HG03097 (cell line): Measurements from ENCODE around the gene SUV39H1.

ENCODE experiments used
- ATAC-seq: cut with Tn5 transposase; IDR thresholded peaks from one replicate; pipeline ENCODE4 v1.9.1; 2021; ENCODE audit not compliant: unreplicated experiment, low FRiP score

SUV39H1 gene

DNA sequence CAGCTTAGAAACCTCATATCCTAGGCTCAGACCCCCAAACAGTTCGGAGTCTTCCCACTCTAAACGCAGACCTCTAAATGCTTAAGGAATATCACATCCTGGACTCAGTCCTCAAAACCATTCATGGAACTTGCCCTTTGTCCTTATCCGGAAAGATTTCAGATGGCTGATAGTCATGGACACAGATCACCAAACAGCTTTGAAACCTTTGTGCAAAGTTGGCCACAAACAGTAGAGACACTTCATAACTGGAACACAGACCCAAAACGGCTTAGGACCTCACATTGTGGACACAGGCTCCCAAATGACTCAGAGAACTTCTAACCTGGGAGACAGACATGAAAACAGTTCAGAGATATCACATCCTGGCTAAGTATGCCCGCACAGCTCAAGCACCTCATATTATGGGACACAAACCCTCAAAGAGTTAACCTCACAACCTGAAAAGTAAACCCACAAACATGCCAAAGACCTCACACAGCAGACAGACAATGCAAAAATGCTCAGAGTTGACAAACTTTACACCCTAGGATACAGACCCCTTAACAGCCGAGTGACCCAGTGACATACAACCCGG lies 15.5 kb downstream of the SUV39H1 start:
- ATAC-seq: no peak

DNA sequence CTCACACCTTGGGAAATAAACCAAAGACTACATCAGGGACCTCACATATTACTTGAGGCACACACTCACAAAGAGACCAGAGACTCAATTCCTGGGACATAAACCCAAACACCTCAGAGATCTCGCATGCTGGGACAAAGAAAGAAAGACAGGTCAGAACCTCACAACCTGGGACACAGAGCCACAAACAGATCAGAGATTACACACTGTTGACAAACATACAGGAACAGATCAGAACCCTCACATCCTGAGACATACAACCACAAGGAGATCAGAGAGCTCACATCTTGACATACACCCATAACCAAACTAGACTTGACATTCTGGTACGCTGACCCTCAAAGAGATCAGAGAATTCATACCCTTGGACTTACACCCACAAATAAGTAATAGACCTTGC lies 17.3 kb downstream of the SUV39H1 start:
- ATAC-seq: no peak

DNA sequence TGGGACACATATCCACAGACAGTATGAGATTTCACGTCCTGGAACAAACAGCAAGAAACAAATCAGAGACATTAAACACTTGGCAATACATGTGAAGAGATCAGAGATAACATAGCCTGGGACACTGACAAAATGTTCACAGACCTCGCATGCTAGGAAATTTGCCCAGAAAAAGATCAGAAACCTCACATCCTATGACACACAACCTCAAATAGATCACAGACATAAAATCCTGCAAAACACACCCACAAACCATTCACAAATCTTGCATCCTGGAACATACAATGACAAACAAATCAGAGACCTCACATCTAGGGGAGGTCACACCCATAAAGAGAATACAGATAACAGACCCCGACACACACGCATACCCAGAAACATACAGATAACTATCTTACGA lies 18.0 kb downstream of the SUV39H1 start:
- ATAC-seq: no peak

DNA sequence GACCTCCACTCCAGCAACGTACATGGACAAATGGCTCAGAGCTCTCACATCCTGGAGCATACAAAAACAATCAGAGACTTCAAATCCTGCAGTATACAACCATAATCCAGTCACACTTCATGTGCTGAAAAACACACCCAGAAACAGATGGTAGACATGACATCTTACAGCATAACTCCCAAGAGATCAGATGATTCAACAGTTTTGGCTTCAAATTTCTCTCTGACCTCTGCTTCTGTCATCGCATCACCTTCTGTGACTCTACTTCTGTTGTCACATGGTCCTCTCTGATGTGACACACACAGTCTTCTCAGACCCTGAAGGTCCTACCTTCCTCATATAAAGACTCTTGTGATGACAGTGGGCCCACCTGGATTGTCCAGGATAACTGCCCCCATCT lies 18.5 kb downstream of the SUV39H1 start:
- no peak for ATAC-seq

DNA sequence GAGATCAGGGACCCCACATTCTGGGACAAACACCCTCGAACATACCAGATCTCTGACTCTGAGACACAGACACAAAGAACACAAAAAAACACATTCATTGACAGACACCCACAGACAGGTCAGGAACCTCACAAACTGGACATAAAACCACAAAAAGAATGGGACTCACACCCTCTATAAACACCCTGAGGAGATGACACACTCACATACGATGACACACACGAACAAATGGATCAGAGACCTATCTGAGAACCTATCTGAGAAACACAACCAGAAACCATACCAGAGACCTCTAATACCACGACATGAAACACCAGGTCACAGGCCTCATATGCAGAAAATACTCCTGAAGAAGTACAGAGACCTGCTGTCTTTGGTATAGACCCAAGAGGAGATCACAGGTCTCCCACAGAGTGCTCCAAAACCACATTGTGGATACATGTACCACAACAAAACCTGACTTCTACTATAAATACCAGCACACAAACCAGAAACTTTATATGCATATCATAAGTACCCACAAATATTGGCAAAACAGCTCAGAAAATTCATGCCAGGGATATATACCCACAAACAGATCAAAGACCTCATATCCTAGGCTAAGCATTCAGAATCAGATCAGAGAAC lies 19.5 kb downstream of the SUV39H1 start:
- no peak for ATAC-seq

DNA sequence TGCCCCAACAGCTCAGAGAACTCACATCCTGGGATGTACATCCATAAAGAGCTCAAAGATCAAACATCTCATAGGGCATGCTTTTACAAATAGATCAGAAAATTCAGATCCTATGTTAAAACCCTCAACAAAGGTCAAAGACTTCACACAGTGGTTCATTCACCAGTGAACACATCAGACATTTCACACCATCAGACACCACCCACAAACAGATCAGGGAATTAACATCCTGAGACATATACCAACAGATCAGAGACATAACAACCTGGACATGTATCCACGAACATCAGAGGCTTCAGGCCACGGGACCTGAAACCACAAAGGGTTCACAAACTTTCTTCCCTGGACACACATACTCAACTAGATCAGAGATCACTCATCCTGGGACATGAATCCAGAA lies 23.4 kb downstream of the SUV39H1 start:
- ATAC-seq: no peak

DNA sequence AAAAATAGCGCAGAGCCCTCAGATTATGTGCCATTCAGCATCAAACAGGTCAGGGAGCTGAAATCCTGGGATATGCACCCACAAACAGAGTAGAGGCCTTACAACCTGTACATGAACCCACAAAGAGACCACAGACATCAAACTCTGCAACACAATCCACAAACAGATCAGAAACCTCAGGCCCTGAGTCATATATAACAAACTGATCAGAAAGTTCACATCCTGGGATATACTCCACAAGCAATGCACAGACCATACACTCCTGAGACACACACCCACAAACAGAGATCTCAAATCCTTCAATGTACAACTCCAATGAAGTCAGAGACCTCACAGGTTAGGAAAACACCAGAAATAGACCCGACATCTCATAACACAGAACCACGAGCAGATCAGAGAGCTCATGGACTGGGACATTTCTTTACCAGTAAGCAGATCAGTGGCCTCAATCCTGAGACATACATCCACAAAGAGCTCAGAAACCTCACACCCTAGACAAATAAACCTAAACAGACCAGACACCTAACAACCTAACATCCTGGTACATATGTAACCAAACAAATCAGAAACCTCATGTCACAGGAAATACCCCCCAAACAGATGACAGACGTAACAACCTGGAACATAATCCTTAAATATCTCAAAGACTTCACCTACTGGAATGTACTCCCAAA lies 24.2 kb downstream of the SUV39H1 start:
- ATAC-seq: no peak

DNA sequence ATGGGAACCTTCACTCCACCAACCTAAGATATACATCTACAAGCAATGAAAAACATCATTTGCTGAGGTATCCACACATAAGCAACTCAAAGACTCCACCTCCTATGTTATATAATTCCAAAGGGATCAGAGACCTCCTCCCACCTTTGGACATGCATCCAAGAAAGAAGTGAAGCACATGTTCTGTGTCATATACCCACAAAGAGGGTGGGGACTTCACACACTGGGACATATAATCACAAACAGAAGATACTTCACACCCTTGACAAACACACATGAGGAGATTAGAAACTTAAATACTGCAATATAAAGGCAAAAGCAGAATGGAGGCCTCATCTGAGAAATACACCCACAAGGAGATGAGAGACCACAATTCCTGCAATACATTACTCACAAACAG lies 25.4 kb downstream of the SUV39H1 start:
- ATAC-seq: no peak

DNA sequence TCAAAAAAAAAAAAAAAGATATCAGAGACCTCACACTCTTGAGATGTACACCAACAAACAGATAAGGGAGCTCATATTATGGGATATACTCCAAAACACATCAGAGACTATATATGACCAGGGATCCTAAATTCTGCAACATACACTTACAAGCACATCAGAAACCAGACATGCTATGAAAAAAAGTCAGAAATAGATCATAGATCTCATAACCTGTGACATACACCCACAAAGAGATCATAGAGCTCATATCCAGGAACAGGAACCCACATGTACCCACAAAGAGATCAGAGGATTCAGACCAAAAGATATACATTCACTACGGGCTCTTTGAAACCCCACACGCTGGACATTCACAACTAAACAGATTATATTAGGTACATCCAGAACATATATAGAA lies 30.1 kb downstream of the SUV39H1 start:
- no peak for ATAC-seq

DNA sequence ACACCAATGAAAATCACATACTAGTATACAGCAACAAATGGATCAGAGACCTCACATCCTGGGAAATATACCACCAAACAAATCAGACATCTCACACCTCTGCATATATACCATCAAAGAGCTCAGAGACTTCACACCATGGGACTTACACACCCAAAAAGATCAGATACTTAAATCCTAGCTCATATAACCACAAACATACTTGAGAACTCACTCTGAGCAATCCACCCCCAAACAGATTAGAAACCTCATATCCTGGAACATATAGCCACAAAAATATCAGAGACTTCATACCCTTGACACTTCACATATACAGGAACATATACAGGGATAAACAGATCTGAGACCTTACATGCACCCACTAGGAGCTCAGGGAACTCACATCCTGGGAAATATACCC lies 32.1 kb downstream of the SUV39H1 start:
- no peak for ATAC-seq

DNA sequence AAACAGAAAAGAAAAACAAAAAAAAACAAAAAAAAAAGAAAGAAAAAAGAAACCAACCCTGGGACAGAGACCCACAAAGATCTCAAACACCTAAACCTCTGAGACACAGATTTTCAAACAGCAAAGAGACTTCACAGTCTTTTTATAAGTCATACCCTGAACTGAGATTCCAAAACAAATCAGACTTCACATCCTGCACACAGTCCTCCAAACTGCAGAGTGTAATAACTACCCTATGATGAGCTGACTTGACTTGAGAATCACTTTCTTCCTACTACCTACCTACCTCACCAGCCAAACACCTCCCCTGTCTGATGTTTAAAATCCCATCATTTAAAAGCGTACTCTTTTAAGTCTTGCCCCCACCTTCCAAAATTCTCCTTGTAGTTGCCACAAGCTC lies 39.8 kb downstream of the SUV39H1 start:
- no peak for ATAC-seq

DNA sequence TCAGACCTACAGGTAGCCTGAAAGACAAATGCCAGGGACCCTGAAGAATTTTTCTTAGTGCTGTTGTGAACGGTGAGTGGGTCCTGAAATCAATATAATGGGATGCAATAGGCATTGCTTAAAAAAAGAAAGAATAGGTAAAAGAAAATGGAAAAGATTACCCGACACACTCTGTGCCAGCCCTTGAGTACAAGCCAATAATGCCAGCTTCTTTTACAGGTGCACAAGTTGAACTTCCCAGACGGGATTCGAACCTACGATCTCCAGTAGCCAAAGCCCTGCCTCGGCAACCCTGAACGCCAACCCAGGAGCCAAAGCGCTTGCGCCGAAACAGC lies 40.3 kb downstream of the SUV39H1 start:
- ATAC-seq: no peak

DNA sequence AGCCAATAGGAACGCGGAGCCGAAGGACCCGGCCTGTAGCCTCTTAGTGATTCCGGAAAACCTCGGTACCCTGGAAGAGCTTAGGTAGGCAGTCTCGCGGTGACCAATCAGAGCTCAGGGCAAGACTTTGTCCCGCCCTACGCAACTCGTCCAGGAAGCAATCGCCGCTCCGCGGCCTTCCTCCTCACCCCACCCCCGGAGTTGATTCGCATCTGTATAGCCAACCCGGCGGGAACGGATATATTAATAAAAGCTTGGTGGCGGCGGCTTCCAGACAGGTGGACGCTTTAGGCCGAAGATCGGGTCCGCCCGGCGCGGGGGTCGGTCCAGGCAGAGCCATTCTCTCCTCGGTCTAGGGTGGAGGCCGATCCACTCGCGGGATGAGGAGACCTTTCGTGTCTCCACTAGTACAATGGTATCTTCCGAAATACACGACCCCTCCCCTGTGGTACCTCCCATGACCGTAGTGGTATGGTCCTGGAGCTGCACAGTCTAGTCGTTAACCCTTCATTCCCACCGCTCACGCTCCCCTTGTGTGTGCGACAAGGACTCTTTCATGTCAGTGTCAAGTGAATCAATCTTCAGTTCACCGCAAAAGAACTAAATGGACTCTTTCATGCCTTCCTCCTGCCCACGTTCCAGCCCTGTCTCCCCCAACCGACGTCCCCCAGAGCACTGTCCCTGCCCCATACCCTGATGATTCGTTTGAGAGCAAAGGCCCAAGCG lies 40.8 kb downstream of the SUV39H1 start:
- peak; percentile 97 for ATAC-seq

DNA sequence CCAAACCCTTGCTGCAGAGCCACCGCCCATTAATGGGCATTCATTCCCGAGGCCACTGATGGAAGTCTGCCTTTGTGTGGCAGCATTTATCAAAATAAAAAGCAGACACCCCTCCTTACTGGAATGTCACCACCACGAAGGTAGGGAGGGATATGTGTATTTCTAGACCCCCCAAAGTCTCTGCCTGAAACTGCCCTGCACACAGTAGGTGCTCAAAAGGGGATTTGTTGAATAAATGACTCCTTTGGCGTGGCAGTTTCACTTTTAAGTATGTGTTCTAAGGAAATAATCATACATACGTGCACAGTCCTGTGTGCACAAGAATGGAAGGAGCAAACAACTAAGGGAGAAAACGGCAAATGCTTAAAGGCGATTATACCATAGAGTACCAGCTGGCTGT lies 41.4 kb downstream of the SUV39H1 start:
- ATAC-seq: no peak

DNA sequence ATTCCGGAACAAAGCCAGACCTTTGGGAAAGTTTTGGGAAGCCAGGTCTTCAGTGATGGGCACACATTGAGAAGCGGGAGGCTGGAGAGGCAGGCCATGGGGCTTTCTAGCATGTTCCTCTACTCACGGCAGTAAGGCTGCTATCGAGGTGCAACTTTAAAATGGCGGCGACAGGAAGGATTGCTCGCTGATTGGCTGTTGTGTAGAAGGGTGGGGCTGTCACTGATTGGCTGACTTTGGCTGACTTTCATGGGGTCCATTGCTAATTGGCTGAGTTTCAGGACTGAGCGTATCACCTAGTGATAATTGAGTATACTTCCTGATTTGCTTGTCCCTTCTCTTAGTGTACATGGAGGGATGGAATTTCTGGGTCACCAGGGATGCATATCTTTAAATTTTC lies 45.3 kb downstream of the SUV39H1 start:
- no peak for ATAC-seq

DNA sequence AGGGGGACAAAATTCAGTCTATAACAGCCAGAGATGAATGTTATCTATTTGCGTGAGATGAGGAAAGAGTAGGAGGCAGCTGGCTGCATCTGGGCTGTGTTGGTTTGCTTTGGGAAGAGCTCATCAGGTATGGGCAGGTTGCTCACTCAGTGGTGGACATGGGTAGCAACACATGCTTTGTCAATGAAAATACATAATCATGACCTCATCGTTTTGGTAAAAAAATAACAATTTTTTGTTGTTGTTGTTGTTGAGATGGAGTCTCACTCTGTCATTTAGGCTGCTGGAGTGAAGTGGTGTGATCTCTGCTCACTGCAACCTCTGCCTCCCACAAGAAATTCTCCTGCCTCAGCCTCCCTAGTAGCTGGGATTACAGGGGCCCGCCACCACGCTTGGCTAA lies 48.7 kb downstream of the SUV39H1 start:
- no peak for ATAC-seq

DNA sequence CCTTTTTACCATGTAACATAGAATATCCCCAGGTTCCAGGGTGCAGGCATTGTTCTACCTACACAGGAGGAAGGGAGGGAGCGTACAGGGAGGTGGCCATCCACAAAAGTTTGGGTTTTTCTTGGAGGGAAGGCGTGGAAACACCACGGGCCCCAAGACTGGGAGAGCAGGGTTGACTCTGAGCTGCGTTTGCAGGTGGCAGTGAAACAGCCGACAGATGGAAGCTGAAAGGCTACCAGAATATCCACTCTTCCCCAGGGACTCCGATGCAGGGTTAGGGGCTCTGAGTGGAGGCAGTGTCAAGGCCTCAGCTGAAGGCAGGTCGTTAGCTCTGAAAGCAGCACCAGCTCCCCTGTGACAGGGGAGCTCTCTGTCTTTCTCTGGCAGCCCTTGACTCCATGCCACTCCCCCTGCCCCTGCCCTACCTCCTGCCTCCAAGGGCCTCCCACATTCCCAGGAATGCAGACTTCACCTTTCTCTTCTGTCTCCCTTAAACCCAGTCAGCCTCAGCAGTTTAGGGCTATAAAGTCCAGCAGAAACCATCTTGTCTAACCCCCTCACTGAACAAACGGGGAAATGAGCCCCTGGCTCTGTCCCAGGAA lies 51.0 kb downstream of the SUV39H1 start:
- ATAC-seq: no peak

DNA sequence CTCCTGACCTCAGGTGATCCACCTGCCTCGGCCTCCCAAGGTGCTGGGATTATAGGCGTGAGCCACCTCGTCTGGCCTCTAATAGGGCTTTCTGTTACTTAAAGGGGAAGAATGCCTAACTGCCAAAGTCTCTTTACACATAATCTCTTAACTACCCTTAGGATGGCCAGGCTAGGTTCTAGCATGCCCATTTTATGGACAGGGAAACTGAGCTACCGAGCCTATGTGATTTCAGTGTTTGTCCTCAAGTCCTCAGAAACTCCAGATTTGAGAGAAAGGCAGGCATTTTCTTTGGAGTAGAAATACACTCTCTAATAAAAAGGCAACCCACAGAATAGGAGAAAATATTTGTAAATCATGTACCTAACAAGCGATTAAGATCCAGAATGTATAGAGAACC lies 52.6 kb downstream of the SUV39H1 start:
- ATAC-seq: no peak

DNA sequence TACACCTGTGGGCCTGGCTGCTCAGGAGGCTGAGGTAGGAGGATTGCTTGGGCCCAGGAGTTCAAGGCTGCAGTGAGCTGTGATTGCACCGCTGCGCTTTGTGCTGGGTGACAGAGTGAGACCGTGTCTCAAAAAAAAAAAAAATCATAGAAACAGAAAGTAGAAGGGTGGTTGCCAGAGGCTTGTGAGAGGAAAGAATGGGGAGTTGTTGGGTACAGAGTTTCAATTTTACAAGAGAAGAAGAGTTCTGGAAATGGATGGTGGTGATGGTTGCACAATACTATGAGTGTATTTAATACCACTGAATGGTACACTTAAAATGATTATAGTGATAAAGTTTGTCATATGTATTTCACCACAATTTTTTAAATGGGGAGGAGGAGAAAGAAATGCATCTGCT lies 54.8 kb downstream of the SUV39H1 start:
- ATAC-seq: no peak

DNA sequence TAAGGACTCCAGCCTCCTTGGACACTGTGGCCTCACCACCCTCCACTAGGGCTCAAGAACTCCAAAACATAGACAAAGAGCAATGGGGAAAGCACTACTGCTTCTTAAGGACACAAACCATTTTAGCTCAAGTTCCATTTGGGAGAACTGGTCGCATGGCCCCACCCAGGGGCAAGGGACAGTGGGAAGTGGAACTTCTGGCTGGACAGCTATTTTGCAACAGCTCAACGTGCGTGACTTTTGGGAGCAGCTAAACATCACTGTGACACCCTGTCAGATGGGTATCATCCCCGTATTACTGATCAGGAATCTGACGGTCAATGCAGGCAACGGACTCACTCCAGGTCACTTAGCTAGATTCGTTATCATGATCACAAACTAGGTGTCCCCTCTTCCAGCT lies 56.0 kb downstream of the SUV39H1 start:
- no peak for ATAC-seq

DNA sequence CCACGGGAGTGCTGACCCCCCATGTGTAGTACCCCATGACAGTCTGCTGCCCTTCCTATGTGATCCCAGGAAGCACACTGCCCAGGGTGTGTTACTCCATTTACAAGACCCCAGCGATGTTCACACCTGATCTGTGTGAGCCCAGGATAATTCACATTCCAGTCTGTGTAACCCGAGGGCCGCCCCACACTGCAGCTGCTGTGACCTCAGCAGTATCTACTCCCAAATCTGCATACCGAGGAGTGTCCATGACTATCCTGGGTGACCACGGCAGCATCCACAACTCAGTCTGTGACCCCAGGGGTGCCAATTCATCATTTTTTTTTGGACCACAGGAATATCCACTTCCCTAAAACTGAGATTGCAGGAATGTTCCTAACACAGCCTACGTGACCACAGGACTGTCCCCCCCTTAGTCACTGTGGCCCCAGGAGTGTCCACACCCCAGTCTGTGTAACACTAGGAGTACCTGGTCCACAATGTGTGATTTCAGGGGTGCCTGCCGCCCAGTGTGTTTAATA lies 57.2 kb downstream of the SUV39H1 start:
- ATAC-seq: no peak
